ENCODE measurements around the gene ARFRP1.
A peak's percentile ranks its signal among the peaks of the same experiment; 100 is the strongest.
"Not testable (repeated sequence)": the region's sequence is repeated elsewhere in the genome, so short reads cannot be mapped to it uniquely, and the experiment has no call there.

Gene ARFRP1

DNA sequence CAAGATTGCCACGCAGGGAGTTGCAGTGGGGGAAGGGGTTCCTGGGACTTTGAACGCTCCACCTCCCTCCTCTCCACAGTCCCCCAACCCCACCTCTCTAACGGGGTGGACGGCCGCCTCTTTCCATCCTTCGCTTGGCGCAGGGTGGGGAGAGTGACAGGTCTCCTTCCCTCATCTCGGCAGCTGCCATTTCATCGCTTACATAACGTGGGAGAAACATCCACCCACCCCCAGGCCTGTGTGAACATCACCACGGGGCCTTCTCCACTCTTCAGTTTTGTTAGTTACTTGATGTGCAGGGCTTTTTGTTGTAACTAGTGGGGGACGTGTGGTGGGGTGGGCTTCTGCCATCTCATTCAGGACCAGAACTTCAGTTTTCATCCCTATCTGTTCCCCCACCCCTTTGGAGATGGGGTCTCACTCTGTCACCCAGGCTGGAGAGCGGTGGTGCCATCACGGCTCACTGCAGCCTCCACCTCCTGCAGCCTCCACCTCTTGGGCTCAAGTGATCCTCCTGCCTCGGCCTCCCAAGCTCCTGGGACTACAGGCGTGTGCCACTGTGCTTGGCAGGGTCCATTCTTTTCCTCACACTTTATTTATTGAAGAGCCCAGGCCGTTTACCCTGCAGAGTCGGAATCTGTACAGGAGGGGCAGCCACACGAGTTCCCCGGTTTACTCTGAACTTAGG is 32.0 kb downstream of the ARFRP1 start:
- DNase-seq (ENCODE audit: low read depth) = no peak

DNA sequence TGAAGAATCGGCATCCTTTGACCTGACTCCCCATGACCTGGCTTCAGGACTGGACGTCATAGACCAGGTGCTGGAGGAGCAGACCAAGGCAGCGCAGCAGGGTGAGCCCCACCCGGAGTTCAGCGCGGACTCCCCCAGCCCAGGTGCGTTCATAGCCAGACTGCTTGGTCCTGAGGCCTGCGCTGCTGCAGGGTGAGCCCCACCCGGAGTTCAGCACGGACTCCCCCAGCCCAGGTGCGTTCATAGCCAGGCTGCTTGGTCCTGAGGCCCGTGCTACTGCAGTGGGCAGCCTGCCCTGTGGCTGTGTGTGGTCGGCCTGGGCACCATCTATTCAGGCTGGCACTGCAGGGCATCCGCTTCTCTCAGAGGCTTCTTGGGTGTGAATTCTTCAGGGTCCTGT is 33.8 kb downstream of the ARFRP1 start:
- no peak for DNase-seq (ENCODE audit: low read depth)

DNA sequence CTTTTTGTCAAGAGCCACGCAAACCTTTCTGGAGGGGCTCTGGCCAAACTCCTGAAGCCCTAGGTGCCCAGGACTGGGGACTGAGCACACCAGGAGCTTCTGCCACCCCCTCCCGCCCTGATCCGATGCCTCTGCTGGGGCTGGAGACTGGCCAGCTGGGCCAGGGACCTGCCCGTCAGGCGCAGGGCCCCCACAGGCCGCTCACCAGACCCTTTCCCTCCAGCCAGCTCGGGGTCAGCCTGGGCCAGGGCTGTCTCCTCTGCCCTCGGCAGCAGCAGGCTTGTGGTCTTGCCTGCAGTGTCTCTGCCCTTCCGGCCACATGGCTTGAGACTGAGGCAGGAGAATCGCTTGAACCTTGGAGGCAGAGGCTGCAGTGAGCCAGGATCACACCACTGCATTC is 35.1 kb downstream of the ARFRP1 start:
- DNase-seq (ENCODE audit: low read depth) = no peak

DNA sequence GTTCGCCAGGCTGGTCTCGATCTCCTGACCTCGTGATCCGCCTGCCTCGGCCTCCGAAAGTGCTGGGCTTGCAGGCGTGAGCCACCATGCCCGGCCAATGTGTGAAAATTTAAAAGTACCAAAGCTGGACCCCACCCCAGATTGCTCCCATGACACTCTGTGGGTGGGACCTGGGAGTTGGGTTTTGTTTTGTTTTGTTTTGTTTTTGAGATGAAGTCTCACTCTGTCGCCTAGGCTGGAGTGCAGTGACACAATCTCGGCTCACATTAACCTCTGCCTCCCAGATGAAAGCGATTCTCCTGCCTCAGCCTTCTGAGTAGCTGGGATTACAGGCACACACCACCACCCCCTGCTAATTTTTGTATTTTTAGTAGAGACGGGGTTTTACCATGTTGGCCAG is 36.1 kb downstream of the ARFRP1 start:
- not testable (repeated sequence) for DNase-seq (ENCODE audit: low read depth)

DNA sequence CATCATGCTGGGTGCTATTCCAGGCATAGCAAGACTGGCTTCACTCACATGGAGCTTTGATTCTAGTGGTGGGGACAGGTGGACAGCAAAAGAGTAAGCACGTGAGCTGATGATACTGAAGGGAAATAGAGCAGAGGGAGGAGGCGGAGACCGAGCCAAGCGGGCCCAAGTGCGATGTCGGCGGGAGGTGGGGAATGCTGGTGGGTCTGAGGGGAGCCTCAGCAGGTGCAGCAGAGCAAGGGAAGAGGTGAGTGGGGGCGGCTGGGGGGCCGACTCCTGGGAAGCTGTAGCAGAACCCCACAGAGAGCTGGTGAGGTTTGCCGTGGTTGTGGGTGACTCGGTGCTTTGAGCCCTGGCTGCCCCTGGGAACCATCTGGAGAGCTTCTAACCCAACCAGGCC is 39.4 kb downstream of the ARFRP1 start:
- no peak for DNase-seq (ENCODE audit: low read depth)

DNA sequence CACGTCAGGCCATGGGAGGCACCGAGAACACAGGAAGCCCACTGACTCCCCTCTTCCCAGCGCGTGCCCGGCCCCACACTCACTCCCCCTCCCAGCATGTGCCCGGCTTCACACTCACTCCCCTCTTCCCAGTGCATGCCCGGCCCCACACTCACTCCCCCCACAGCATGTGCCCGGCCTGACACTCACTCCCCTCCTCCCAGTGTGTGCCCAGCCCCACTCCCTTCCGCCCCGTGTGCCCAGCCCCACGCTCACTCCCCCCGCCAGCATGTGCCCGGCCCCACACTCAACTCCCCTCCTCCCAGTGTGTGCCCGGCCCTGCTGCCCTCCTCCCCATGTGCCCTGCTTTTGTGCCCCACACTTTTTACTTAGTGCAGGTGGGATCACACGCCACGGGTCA is 39.9 kb downstream of the ARFRP1 start:
- no peak for DNase-seq (ENCODE audit: low read depth)

DNA sequence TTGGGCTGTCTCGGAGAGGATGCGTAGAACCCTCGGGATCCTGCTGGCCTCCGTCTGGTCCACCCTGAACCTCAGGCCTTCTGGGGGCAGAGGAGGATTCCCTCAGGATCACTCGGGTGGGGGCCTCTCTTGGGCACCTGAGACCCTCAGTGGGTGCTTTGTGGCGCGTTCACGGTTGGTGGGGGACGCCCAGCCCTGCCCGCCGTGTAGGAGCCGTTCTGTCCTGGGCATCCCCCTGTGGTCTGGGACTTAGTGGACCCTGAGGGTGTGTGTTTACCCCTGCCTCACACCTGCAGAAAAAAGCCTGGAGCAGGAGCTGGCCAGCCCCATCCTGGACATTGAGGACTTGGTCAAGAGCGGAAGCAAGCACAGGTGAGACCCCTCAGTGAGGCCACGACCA is 42.1 kb downstream of the ARFRP1 start:
- no peak for DNase-seq (ENCODE audit: low read depth)

DNA sequence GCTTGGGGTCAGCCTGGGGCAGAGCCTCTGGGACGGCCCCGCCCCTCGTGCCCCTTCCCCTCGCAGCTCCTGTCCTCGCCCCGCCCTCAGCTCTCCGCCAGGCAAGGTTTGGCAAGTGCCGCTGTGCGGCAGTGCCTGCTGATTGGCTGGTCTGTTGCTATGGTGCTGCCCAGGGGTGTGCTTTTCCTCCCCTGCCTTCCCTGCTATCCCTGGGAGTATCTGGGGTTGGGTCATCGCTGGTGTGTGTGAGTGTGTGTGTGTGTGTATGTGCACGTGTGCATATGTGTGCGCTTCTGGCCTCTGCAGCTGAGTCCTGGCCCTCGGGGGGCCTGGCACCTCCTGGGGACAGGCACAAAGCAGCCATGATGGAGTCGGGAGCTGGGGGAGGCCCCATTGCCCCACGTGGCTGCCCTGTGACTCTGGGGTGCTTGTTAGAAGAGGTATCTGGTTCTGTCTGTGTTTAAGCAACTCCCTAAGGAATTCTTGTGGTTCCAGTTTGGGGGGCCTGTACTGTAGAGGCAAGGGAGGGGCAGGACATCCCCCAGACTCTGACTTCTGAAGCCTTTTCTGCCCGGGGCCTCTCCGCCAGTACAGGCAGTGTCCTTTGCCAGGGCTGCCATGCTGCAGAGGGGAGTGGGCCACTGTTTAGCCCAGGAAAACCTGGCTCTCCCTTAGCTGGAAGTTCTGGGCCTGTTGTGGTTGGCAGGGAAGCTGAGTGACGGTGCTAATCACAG is 42.7 kb downstream of the ARFRP1 start:
- DNase-seq (ENCODE audit: low read depth) = no peak

DNA sequence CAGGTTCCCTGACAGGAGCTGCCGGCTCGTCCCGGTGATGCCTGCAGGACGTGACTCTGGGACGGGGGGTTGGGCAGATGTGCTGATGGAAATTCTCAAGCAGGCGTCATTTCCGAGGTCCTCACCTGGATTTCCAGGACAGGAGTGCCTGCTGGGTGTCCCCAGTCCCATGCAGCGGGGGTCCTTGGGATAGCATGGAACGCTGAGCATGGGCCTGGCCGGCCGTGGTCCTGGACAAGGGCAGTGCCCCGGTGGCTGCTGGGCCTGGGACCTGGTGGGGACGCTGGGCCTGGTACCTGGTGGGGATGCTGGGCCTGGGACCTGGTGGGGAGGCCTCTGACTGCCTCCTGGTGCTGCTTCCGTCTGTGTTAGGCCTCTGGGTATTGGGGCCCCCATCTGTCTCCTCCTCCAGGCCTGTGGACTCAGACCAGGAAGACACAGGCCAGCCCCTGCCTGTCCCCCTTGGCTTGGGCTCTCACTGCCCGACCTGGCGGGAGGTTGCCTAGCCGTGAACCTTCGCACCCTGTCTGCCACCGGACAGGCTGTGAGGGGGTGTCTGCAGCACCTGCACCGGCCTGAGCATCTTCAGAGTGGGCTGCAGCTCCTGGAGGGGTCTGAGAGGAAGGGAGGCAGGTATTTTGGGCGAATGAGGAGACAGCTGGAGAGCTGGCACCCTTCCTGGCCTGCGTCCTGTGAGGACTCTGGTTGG is 43.5 kb downstream of the ARFRP1 start:
- no peak for DNase-seq (ENCODE audit: low read depth)

DNA sequence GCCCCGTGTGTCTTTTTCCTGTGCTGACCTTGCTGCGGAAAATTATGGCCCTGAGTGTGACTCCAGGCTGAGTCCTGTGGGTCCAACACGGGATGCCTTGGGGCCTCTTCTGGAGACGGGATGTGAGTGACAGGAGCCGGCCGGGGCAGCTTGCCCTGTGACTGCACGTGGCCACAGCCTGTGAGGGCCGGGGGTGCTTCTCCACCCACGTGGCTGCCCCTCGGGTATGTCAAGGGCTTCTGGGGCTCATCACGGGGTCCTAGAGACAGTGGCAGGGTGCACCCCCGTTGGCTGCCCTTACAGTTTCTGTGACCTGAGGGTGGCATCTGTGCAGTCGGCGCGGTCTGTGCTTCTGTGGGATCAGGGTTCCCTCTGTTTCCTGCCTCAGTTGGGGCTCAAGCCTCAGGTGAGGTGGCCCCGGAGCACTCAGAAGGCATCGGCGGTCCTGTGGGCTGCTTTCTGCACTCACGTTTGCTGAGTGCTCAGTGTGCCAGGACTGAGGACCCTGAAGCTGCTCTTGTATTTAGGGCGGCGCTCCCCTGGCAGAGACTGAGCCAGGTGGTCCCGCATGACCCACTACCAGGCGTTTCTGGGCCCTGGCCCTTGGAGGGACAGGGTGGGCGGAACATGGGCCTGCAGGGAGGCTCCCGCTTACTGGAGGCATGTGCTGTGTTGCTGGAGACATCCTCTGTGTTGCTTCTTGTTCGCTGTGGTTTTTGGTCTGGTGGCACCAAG is 44.3 kb downstream of the ARFRP1 start:
- no peak for DNase-seq (ENCODE audit: low read depth)

DNA sequence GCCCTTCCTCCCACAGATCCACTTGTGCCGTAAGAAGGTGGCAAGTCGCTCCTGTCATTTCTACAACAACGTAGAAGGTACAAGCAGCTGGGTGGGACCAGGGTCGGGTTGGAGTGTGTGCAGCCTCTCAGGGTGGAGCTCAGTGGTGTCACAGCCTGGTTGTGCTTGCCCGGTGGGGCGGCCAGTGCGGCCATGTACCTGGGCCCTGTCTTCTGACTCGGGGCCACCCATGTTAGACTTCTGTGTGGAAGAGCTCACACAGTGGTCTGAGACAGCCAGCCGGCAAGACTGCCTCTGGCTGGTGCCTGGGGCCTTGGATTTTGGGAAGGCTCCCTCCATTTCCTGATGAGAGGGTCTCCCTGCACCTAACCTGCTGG is 45.0 kb downstream of the ARFRP1 start:
- DNase-seq (ENCODE audit: low read depth) = no peak

DNA sequence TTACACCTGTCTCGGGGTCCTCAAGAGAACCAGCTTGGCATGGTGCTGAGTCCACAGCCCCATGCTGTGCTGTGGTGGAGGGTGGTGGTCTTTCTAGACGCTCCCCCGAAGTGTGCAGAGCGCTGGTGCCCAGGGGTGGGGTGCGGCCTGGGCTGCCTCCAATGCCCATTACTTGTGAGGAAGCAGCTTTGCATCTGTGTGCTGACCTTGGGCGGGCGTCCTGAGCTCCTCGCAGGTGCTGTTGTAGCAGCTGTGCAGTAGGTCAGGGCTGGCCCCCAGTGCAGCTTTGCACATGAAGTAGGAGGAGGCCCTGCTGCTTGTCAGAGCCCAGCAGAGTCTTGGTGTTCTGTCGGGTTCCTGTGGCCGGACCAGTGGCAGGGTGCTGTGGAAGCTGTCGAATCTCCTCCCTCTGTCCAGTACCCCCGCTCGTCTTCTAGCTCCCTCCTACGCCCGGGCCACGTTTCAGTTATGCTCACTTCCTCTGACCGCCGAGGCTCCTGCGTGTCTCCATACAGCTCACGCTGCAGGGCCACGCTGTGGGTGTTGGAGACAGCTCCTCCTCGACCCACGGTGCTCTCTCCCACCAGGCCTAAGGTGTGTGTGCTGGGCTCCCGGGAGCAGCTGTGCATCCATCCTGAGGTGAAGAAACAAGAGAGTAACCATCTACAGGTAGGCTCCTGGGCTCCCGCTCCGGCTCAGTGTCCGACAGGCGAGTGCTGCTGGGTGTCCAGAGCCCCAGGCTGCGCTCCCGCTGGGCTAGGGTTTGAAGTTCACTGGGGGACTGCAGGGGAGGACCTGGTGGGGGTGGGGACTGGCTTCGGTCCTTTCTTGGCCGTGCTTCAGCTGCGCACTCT is 45.6 kb downstream of the ARFRP1 start:
- DNase-seq (ENCODE audit: low read depth) = no peak

DNA sequence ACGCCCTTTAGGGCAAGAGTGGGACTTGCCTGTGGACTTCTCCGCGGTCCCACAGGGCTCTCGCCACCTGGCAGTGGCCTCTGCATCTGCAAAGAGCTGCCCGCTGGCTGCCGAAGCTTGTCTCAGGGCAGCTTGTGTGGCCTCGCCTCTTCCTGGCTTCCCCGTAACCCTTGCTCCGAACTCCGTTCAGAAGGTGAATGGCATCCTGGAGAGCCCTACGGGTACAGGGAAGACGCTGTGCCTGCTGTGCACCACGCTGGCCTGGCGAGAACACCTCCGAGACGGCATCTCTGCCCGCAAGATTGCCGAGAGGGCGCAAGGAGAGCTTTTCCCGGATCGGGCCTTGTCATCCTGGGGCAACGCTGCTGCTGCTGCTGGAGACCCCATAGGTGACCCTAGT is 46.7 kb downstream of the ARFRP1 start:
- no peak for DNase-seq (ENCODE audit: low read depth)

DNA sequence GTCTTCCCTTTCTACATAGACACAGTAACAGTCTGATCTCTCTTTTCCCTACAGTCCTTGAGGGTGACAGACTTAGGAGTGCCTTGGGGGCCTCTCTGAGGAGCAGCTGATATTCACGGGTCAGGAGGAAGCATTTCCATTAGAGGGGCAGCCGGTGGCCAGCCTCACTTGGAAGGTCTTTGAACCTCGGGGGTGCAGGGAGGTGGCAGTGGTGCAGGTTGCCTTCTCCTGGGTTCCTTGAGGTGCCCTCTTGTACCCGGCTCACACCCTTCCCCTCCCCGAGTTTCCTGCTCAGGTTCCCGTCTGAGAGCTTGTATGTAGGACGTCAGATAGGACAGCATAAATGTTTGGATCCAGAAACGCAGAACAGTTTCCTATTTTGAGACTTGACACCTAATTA is 47.2 kb downstream of the ARFRP1 start:
- no peak for DNase-seq (ENCODE audit: low read depth)

DNA sequence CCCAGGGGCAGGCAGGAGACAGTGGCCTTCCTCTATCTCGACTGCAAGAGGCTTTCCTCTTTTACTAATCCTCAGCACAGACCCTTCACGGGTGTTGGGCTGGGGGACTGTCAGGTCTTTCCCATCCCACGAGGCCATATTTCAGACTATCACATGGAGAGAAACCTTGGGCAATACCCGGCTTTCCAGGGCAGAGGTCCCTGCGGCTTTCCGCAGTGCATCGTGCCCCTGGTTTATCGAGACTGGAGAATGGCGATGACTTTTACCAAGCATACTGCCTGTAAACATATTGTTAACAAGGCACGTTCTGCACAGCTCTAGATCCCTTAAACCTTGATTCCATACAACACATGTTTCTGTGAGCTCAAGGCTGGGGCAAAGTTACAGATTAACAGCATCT is 47.6 kb downstream of the ARFRP1 start:
- not testable (repeated sequence) for DNase-seq (ENCODE audit: low read depth)

DNA sequence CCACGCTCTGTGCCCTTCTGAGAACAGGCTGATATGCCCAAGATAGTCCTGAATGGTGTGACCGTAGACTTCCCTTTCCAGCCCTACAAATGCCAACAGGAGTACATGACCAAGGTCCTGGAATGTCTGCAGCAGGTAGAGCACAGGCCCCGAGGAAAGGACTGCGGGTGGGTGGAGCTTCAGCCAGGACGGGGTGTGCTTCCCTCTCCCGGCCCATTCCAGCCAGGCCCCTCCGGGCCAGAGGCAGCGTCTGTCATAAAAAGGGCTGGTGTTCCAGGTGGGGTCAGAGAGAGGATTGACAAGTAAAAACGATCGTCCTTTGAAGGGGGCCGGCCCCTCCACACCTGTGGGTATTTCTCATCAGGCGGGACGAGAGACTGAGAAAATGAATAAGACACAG is 48.4 kb downstream of the ARFRP1 start:
- DNase-seq (ENCODE audit: low read depth) = no peak

DNA sequence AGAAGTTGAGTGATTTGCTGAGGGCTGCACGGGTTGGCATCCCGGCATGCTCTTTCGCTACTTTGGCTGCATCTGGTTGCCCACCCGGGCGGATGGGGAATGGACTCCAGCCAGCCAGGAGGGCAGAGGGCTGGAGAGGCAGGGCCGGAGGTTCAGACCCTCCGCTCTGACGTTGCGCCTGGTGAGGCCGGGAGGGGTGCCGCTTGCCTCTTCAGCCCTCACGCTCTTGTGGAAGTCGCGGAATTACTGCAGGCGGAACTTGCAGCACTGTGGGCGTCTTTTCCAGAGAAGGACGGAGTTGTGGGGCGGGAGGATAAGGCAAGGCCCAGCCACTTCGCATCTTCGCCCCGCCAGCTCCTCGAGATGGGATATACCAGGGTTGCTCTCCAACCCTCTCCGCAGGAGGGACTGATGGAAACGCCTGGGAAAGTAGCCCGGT is 49.0 kb downstream of the ARFRP1 start:
- DNase-seq (ENCODE audit: low read depth) = no peak

DNA sequence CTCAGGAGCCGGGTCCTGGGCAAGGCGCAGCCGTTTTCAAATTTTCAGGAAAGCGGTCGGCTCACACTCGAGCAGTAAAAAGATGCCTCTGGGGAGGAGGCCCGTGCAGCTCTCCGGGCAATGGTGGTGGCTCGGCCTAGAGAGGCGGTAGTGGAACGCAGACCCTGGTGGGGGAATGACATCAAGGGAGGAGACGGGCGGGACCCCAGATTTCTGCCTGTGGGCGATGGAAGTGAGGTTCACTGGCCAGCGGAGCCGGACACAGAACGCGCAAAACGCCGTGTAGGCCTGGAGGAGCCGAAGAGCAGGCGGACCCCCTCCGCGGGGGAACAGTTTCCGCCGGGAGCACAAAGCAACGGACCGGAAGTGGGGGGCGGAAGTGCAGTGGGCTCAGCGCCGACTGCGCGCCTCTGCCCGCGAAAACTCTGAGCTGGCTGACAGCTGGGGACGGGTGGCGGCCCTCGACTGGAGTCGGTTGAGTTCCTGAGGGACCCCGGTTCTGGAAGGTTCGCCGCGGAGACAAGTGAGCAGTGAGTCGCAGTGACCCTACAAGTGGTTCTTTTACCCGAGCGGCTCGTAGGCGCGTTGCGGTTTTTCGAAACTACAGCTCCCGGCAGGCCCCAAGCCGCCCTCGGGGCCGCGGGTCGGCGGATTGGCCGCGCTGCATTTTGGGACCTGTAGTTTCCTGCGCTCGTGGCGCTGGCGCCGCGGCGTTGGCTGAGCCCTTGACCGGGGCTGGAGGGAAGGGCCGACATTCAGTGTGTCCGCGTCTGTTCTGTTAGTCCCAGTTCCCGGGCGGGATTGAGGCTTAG is 49.6 kb downstream of the ARFRP1 start, which contains the start of gene RTEL1:
Gene RTEL1, plus strand, starts transcription at position 376 of the 812 bp plus-strand sequence. CDS start 1,091 bp downstream, outside the sequence.
- DNase-seq (ENCODE audit: low read depth) = peak; percentile 81

DNA sequence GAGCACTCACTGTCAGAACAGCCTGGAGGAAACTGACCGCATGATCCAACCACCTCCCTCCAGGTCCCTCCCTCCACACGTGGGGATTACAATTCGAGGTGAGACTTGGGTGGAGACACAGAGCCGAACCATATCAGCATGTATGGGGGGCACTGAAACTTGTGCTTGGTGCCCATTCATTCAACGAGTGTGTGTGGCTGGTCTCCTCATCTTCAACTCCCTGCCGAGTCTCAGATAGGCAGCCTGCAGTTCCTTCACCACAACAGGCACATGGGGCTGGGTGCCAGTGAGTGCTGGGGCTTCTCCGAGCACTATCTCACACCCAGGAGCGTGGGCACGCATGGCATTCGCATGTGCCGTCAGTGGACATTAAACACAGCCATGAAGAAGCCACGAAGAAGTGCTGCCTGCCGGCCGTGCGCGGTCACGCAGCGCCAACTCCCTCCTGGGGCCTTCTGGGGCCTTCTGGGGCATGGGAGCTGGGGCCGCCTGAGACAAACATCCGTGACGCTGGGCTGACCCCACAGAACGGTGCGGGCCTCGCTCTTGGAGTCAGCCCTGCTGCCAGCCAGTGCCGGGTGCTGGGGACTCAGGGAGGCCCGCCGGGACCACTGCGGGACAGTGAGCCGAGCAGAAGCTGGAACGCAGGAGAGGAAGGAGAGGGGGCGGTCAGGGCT is 50.4 kb downstream of the ARFRP1 start:
- DNase-seq (ENCODE audit: low read depth) = no peak

DNA sequence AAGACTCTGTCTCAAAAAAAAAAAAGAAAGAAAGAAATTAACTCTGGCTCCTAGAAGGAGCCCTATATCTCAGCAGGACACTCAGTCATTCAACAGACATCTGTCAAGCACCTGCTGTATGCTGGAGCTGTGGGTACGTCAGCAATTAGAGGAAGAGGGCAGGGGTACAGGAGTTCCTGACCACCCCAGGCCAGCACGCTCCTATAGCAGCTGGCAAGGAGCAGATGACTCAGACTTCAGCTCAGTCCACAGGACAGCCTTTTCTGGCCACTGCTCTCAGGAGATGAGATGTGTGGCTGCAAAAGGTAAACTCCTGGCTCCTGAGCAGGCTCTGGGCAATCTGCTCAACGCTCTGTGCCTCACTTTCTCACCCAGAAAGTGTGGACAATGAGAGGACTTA is 51.3 kb downstream of the ARFRP1 start:
- no peak for DNase-seq (ENCODE audit: low read depth)
